H4 (cell line): ENCODE data around the gene ARMH3. TPM values are rescaled to one million over a fixed set of nuclear protein-coding genes. Genes with fewer than 3 reads are reported as not detected.
A peak's percentile ranks its signal among the peaks of the same experiment; 100 is the strongest.
"Not testable (repeated sequence)": the region's sequence is repeated elsewhere in the genome, so short reads cannot be mapped to it uniquely, and the experiment has no call there.

Experiments used
- DNase-seq: peaks from one replicate; pipeline ENCODE4 v3.0.0-alpha.2; 2015; ENCODE audit warnings: low spot score
- total RNA-seq: library from RNA; depleted of rRNA; stranded (reverse); fragments of >200 nt; shearing (Covaris generic); gene quantifications from 2 replicates; pipeline ENCODE4 v1.2.3, GENCODE V29; 2014

ARMH3 gene
- total RNA-seq, 1 experiment from 2014 or later, result 6.3 TPM

GRCh38 chr10:102046095-102046494 is 9.9 kb downstream of the ARMH3 start:
- no peak for DNase-seq

- DNase-seq, result no peak
These were observed 10.7 kb downstream of the ARMH3 start for GRCh38 chr10:102045292-102045691.

GRCh38 chr10:102040305-102041050 is 15.5 kb downstream of the ARMH3 start:
- DNase-seq, result no peak

- DNase-seq, result no peak
These were observed 17.6 kb downstream of the ARMH3 start for GRCh38 chr10:102038410-102038809.

GRCh38 chr10:102035807-102036206 is 20.2 kb downstream of the ARMH3 start:
- not testable (repeated sequence) for DNase-seq

GRCh38 chr10:102033787-102034186 is 22.2 kb downstream of the ARMH3 start:
- DNase-seq, result no peak

GRCh38 chr10:102027261-102027660 is 28.7 kb downstream of the ARMH3 start:
- DNase-seq, result no peak

- DNase-seq, result no peak
These were observed 31.2 kb downstream of the ARMH3 start for GRCh38 chr10:102024799-102025198.

- DNase-seq, result no peak
These were observed 35.0 kb downstream of the ARMH3 start for GRCh38 chr10:102020938-102021337.

- DNase-seq, result no peak
These were observed 38.7 kb downstream of the ARMH3 start for GRCh38 chr10:102017295-102017694.

- DNase-seq, result no peak
These were observed 39.6 kb downstream of the ARMH3 start for GRCh38 chr10:102016416-102016815.

GRCh38 chr10:102010961-102011360 is 45.0 kb downstream of the ARMH3 start:
- DNase-seq, result no peak

- peak; percentile 83 for DNase-seq
These were observed 46.1 kb downstream of the ARMH3 start for GRCh38 chr10:102009801-102010425.

- DNase-seq, result no peak
These were observed 48.2 kb downstream of the ARMH3 start for GRCh38 chr10:102007796-102008195.

GRCh38 chr10:102007031-102007430 is 48.9 kb downstream of the ARMH3 start:
- DNase-seq, result not testable (repeated sequence)

GRCh38 chr10:102004376-102004775 is 51.6 kb downstream of the ARMH3 start:
- no peak for DNase-seq

GRCh38 chr10:102003541-102003940 is 52.4 kb downstream of the ARMH3 start:
- DNase-seq, result no peak

- no peak for DNase-seq
These were observed 54.4 kb downstream of the ARMH3 start for GRCh38 chr10:102001435-102002068.

- DNase-seq, result no peak
These were observed 58.2 kb downstream of the ARMH3 start for GRCh38 chr10:101997803-101998202.

- DNase-seq, result no peak
These were observed 60.4 kb downstream of the ARMH3 start for GRCh38 chr10:101995451-101996063.

GRCh38 chr10:101993651-101994200 is 62.2 kb downstream of the ARMH3 start:
- no peak for DNase-seq

GRCh38 chr10:101993221-101993620 is 62.8 kb downstream of the ARMH3 start:
- no peak for DNase-seq
